HG03108 (cell line): ENCODE results near the gene WAPL.
A peak's percentile ranks its signal among the peaks of the same experiment; 100 is the strongest.

Experiments
- ATAC-seq: cut with Tn5 transposase; IDR thresholded peaks from one replicate; pipeline ENCODE4 v1.9.1; 2021; ENCODE audit warnings: moderate library complexity; ENCODE audit not compliant: unreplicated experiment

The WAPL gene

DNA sequence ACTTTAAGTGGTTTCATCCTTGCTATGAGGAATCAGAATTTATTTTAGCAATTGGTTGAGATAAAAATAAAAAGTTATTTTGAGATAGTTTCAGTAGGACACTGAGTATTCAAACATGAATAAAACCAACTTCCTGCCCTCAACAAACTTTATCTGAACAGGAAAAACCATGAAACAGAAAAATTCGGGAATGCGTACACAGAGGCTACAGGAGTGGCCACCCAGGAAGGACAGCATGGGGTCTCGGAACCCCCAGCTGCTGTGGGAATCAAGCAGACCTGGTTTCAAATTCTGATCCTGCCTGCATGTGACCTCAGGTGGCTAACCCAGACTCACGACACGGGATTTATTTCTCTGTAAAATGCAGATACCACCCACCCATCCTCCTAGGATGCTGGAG lies 106.0 kb downstream of the WAPL start:
- no peak for ATAC-seq

- no peak for ATAC-seq
These were observed 106.5 kb downstream of the WAPL start for GRCh38 chr10:86415116-86415515.

DNA sequence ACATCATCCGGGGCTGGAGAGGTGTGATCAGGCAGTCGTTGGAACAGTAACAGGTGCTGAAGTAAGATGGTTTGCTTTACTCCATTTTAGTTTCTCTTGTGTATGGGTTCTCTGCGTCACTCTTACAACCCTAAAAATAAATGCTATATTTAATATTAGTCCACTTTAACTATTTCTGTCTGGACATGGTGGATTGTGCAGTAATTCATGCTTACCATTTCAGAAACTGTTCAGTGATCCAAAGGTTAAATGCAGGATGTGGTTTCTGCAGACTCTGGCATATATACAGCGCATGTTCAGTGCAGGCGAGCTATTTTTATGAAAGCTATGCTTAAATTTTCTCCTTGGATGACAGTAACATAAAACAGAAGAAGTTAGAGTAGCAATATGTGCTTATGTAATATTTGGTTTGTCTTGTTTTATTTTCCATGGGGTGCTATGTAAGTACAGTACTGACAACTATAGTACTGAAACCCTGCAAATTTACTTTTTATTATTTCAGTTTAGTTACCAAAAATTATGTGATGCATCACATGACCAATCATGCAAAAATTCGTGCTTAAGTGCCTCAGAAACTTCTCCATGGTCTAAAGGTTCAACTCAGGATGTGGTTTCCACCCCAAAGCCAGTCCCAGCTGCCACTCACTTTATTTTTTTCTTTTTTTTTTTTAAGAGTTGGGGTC lies 108.4 kb downstream of the WAPL start:
- peak; percentile 78 for ATAC-seq

DNA sequence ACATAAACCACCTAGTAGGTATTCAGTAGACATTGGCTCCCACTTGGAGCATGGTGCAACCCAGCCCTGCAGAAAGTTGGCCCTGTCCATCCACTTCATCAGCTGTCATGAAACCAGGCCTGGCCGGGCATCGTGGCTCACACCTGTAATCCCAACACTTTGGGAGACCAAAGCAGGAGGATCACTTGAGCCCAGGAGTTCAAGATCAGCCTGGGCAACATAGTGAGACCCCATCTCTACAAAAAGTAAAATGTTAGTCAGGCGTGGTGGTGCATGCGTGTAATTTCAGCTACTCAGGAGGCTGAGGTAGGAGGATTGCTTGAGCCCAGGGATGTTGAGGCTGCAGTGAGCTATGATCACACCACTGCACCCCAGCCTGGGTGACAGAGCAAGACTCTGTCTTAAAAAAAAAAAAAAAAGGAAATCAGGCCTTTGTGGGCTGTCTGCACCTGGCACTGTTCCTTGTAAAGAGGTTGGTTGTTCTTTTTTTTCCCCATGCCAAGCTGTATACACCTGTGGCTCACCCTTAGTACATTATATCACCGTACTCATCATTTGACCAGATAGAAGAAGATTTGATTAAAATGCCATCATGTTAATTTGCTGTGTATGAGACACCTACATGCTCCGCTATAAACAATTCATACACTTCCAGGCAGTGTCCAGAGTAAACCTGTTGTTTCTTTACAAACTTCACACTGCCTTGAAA lies 109.6 kb downstream of the WAPL start:
- no peak for ATAC-seq

- peak; percentile 46 for ATAC-seq
These were observed 110.2 kb downstream of the WAPL start for GRCh38 chr10:86411281-86411841.

- no peak for ATAC-seq
These were observed 111.0 kb downstream of the WAPL start for GRCh38 chr10:86410542-86411124.

DNA sequence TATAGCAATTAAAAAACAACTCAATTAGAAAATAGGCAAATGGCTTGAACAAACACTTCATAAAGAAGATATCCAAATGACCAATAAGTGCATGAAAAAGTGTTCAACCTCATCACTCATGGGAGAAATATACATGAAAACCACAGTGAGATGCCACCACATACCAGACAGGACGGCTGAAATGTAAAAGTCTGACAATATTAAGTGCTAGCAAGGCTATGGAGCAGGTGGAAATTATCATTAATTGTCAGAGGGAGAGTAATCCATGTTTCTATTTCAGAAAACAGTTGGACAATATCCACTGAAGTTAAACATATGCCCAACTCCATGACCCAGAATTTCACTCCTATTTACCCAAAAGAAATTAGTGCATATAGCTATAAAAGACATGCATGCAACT lies 112.4 kb downstream of the WAPL start:
- no peak for ATAC-seq

DNA sequence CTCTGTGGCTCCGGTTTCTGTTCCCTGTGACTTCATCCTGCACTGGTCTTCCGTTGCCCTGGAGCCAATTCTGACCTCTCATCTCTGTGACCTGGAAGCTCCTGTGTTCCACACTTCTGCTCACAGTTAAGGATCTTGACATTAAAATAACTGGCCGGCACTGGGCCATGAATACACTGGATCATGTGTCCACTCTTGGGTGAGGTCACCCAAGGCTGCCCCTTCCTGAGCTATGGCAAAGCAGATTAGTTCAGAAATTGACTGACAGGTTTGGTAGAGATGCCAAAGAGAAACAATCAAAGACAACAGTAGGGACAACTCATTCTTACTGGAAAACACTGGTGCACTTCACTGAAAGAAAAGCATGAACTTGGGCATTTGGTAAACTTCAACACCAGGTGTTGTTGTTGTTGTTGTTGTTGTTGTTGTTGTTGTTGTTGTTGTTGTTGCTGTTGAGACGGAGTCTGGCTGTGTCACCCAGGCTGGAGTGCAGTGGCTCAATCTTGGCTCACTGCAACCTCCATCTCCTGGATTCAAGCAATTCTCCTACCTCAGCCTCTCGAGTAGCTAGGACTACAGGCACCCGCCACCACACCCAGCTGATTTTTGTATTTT lies 118.3 kb downstream of the WAPL start:
- no peak for ATAC-seq

DNA sequence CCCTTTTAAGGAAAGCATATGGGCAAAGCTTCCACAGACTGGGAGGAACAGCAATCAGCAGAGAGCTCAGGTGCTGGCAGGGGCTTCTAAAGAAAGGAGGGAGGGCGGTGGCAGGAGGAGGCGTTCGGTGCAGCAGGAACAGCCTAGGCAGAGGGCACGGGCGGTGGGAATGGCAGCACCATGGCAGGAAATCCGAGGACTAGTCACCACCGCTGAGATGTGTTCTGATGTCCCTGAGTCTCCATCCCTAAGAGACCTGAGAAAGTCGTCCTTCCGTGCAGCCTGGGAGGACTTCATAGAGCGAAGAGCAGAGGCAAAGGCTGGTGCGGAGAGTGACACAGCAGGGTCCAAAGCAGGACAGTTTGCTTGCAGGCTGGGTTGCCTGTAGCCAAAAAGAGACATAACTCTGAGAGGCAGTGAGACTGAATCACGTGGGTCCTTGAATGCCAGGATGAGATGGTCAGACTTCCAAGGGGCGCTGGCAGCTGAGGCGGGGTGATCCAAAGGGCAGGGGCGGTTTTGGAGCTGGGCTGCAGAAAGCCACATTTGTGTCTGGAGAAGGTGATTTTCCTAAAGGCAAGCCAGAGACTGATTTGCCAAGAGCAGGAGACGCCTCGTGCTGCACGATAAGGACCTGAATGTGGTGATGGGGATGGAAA lies 119.2 kb downstream of the WAPL start:
- no peak for ATAC-seq

DNA sequence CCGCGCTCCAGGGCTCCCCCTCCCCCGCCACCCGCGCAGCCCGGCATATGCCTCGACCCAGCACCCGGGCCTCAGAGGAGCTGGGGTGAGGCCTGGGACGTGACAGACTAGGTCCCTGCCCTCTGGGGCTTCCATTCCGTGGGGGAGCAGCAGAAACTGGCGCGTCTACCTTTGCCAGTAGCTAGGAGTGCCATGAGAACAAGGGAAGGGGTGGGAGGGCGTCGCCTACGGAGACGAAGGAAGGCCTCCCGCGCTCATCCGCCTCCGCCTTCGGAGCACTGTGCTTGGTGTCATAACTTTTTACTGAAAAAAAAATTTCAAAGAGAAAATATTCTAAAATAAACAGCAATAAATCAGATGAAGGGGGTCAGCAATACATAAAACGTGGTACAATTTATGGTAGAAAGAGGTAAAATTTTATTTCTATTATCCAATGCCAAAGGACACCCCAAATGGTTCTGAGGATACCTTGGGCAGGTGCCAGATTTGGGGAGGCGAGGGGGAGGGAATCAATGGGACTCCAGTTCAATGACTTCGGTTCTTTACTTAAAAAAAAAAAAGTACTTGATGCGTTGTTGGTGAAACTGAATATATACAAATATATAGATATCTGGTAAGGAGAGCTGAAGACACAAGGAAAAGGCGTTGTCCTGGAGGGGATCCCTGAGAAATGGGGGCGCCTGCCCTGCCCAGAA lies 119.9 kb downstream of the WAPL start:
- ATAC-seq, result no peak

- ATAC-seq, result peak; percentile 28
These were observed 120.6 kb downstream of the WAPL start for GRCh38 chr10:86400705-86401587.

DNA sequence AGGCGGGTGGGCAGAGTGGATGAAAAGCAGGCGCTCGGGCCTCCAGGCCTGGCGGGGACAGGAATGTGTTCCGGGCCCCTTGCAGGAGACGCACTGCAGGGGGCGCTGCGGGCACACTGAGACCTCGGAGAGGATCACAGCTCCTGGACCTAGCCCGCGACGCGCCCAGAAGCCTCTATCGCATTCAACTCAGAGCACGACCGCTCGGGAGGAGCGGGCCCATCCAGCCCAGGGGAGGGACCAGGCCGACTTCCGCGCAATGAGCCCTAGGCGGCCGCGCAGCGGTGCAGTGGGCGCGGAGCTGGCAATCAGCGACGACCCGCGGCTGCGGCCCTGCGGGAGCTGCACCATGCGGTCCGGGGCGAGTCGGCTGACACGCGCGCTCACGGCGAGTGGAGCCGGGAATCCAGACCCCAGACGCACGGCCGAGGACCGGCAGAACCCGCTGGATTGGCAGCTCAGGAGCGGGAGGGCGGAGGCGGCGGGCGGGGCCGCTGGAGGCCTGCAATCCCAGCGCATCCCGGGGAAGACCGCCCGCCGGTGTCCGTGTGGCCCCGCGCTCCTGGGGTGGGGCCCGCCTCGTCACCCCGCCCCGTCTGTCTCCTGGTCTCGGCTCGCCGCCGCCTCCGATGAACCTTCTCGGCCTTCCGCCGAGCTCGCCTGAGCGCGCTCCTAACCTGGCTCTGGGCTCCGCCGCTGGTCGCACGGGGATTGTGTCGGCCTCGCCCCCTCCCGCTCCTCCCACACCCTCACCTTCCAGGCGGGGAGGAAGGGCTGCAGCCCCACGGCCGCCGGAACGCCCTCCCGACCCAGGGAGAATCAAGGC lies 121.5 kb downstream of the WAPL start:
- ATAC-seq, result peak; percentile 91

- no peak for ATAC-seq
These were observed 122.1 kb downstream of the WAPL start for GRCh38 chr10:86399514-86399878.

- no peak for ATAC-seq
These were observed 124.5 kb downstream of the WAPL start for GRCh38 chr10:86397120-86397519.

DNA sequence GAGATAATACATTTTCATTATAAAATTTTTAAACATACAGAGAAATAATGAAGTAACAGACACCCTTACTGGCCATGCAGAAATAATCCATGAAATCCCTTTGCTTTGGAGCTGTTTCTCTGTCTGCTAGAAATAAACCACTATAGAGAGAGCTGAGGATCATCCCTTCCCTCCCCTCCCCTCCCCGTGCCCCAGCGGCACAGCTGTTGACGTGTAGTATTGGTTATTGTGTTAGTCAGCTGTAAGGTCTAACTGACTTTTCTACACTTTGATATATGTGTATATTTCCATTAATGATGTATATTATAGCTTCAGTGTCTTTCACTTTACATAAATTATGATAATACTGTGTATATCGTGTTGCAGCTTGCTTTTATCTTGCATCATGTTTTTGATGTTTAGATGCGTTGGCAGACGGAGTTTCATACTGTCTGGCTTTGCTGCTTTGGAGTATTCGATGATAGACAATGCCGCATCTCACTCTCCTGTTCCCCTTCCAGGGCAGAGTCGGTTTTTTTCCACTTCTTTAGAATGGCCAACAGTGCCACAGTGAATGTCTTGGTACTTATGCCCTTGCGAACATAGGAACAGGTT lies 127.6 kb downstream of the WAPL start:
- no peak for ATAC-seq

- no peak for ATAC-seq
These were observed 128.2 kb downstream of the WAPL start for GRCh38 chr10:86393362-86393761.

GRCh38 chr10:86392723-86393094 lies 128.9 kb downstream of the WAPL start:
- peak; percentile 73 for ATAC-seq

- ATAC-seq, result no peak
These were observed 129.4 kb downstream of the WAPL start for GRCh38 chr10:86391986-86392722.
